WTC11 (cell line): Measurements from ENCODE around the gene KIF5C. TPM values are rescaled to one million over a fixed set of nuclear protein-coding genes. Genes with fewer than 3 reads are reported as not detected.

Experiments used
- ATAC-seq: fragments of 200-7000 bp; cut with Tn5 transposase; 2 replicates; pipeline ENCODE4 v1.10.0; 2021; ENCODE audit warnings: mild to moderate bottlenecking, moderate library complexity
- CTCF ChIA-PET: fragments of 300-600 bp; sonication (Branson Sonifier 250); formaldehyde crosslinking; loops from one replicate; lab custom pipeline; 2021; ENCODE audit warnings: antibody characterized with exemption; lab: Charles Lee
- POLR2A ChIA-PET: fragments of 350-600 bp; sonication (Branson Sonifier 250); formaldehyde crosslinking; loops from one replicate; lab custom pipeline; 2021; ENCODE audit warnings: antibody characterized with exemption; lab: Charles Lee
- DNase-seq: peaks from one replicate; pipeline ENCODE4 v3.0.0; 2021; ENCODE audit warnings: low spot score
- H3K27ac Mint-ChIP-seq: 2 replicates; pipeline ENCODE4 v1.8.0; 2021; ENCODE audit warnings: mixed read lengths
- H3K27me3 Mint-ChIP-seq: 2 replicates; pipeline ENCODE4 v1.8.0; 2021; ENCODE audit warnings: low read depth, mild to moderate bottlenecking, moderate library complexity, mixed read lengths
- H3K36me3 Mint-ChIP-seq: 2 replicates; pipeline ENCODE4 v1.8.0; 2021; ENCODE audit warnings: mixed read lengths
- H3K4me1 Mint-ChIP-seq: 2 replicates; pipeline ENCODE4 v1.8.0; 2022; ENCODE audit warnings: mixed read lengths
- H3K4me3 Mint-ChIP-seq: 2 replicates; pipeline ENCODE4 v1.8.0; 2021; ENCODE audit warnings: mild to moderate bottlenecking, moderate library complexity, mixed read lengths
- H3K9me3 Mint-ChIP-seq: 2 replicates; pipeline ENCODE4 v1.8.0; 2021; ENCODE audit warnings: mixed read lengths
- CREM ChIP-seq: sonication (generic); formaldehyde crosslinking; IDR thresholded peaks from 2 replicates; pipeline ENCODE4 v1.8.1; 2022; ENCODE audit warnings: mild to moderate bottlenecking, missing genetic modification reagents, moderate library complexity
- ETV6 ChIP-seq: sonication (generic); formaldehyde crosslinking; IDR thresholded peaks from 2 replicates; pipeline ENCODE4 v1.8.1; 2022; ENCODE audit warnings: mild to moderate bottlenecking, missing genetic modification reagents
- FOXP4 ChIP-seq: sonication (generic); formaldehyde crosslinking; IDR thresholded peaks from 2 replicates; pipeline ENCODE4 v1.8.0; 2022; ENCODE audit warnings: mild to moderate bottlenecking, missing genetic modification reagents
- HMGA2 ChIP-seq: fragments of 250-450 bp; sonication (Bioruptor Pico); IDR thresholded peaks from 2 replicates; pipeline ENCODE4 v1.4.0; 2021; ENCODE audit warnings: mild to moderate bottlenecking, moderate library complexity
- MAX ChIP-seq: sonication (generic); formaldehyde crosslinking; IDR thresholded peaks from 2 replicates; pipeline ENCODE4 v1.8.0; 2022; ENCODE audit warnings: mild to moderate bottlenecking, missing genetic modification reagents
- NR2C2 ChIP-seq: sonication (generic); formaldehyde crosslinking; IDR thresholded peaks from 2 replicates; pipeline ENCODE4 v1.8.0; 2022; ENCODE audit warnings: mild to moderate bottlenecking, missing genetic modification reagents
- NR3C1 ChIP-seq: sonication (generic); formaldehyde crosslinking; conservative IDR thresholded peaks from 2 replicates; pipeline ENCODE4 v1.8.1; 2023; ENCODE audit warnings: low read depth, mild to moderate bottlenecking, missing genetic modification reagents
- OVOL2 ChIP-seq: fragments of 250-450 bp; sonication (Bioruptor Pico); IDR thresholded peaks from 2 replicates; pipeline ENCODE4 v1.9.0; 2021; ENCODE audit warnings: mild to moderate bottlenecking, borderline replicate concordance
- SP1 ChIP-seq: sonication (generic); formaldehyde crosslinking; conservative IDR thresholded peaks from 2 replicates; pipeline ENCODE4 v1.8.1; 2022; ENCODE audit warnings: missing genetic modification reagents
- USF1 ChIP-seq: sonication (generic); formaldehyde crosslinking; IDR thresholded peaks from 2 replicates; pipeline ENCODE4 v1.8.0; 2022; ENCODE audit warnings: mild to moderate bottlenecking, missing genetic modification reagents
- USF2 ChIP-seq: sonication (generic); formaldehyde crosslinking; IDR thresholded peaks from 2 replicates; pipeline ENCODE4 v1.8.1; 2023; ENCODE audit warnings: mild to moderate bottlenecking, missing genetic modification reagents, moderate library complexity
- ZMAT4 ChIP-seq: fragments of 250-450 bp; sonication (Bioruptor Pico); IDR thresholded peaks from 2 replicates; pipeline ENCODE4 v1.9.0; 2021; ENCODE audit warnings: mild to moderate bottlenecking
- ZNF512 ChIP-seq: sonication (generic); formaldehyde crosslinking; IDR thresholded peaks from 2 replicates; pipeline ENCODE4 v1.8.1; 2022; ENCODE audit warnings: missing genetic modification reagents, borderline replicate concordance
- ZNF671 ChIP-seq: fragments of 250-450 bp; sonication (Bioruptor Pico); IDR thresholded peaks from 2 replicates; pipeline ENCODE4 v1.8.0; 2021; ENCODE audit warnings: mild to moderate bottlenecking
- total RNA-seq: library from RNA; stranded (reverse); gene quantifications from 3 replicates; pipeline ENCODE4 v1.2.3, GENCODE V29; 2021
- TF ChIP-seq, protein P1 (sequence below): sonication (generic); formaldehyde crosslinking; IDR thresholded peaks from 2 replicates; pipeline ENCODE4 v1.8.1; 2022; ENCODE audit warnings: low read depth, mild to moderate bottlenecking, moderate library complexity, missing genetic modification reagents, borderline replicate concordance
- TF ChIP-seq, protein P2 (sequence below): sonication (generic); formaldehyde crosslinking; IDR thresholded peaks from 2 replicates; pipeline ENCODE4 v1.8.1; 2022; ENCODE audit warnings: mild to moderate bottlenecking, missing genetic modification reagents, moderate library complexity, borderline replicate concordance
- TF ChIP-seq, protein P3 (sequence below): sonication (generic); formaldehyde crosslinking; IDR thresholded peaks from 2 replicates; pipeline ENCODE4 v1.8.1; 2022; ENCODE audit warnings: low read depth, missing genetic modification reagents, borderline replicate concordance

KIF5C gene
- total RNA-seq, 1 experiment from 2014 or later, result 73.5 TPM

- POLR2A ChIA-PET, result no interaction called here
- Mint-ChIP-seq H3K27me3 (no peaks in the 10 kb centered on the region), H3K36me3 (peaks cover 62% of the 10 kb centered on the region), H3K4me1 (peaks cover 51% of the 10 kb centered on the region), H3K4me3 (peak overlapping the region; percentile 57), H3K9me3 (peaks cover 25% of the 10 kb centered on the region), H3K27ac (peak overlapping the region; percentile 96)
- ATAC-seq (peak; percentile 44), DNase-seq (no peak)
- CTCF ChIA-PET, result interaction anchor here (0.7 to 1.7 kb wide), 5 partner anchors 9 to 388 kb away, joined by 3 to 7 read pairs (median 5); partner anchors contain the start of gene LYPD6B
- no peak for TF ChIP-seq NR2C2 (CRISPR knock-in tag)
- no peak for TF ChIP-seq HMGA2
- TF ChIP-seq USF1 (CRISPR knock-in tag), result no peak
- TF ChIP-seq, protein P1, sequence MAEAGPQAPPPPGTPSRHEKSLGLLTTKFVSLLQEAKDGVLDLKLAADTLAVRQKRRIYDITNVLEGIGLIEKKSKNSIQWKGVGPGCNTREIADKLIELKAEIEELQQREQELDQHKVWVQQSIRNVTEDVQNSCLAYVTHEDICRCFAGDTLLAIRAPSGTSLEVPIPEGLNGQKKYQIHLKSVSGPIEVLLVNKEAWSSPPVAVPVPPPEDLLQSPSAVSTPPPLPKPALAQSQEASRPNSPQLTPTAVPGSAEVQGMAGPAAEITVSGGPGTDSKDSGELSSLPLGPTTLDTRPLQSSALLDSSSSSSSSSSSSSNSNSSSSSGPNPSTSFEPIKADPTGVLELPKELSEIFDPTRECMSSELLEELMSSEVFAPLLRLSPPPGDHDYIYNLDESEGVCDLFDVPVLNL, result no peak
- TF ChIP-seq, protein P2, sequence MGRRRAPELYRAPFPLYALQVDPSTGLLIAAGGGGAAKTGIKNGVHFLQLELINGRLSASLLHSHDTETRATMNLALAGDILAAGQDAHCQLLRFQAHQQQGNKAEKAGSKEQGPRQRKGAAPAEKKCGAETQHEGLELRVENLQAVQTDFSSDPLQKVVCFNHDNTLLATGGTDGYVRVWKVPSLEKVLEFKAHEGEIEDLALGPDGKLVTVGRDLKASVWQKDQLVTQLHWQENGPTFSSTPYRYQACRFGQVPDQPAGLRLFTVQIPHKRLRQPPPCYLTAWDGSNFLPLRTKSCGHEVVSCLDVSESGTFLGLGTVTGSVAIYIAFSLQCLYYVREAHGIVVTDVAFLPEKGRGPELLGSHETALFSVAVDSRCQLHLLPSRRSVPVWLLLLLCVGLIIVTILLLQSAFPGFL (CRISPR knock-in tag), result no peak
- TF ChIP-seq NR3C1, result no peak
- TF ChIP-seq OVOL2, result no peak
- no peak for TF ChIP-seq SP1 (CRISPR knock-in tag)
- TF ChIP-seq CREM (CRISPR knock-in tag), result no peak
- TF ChIP-seq ETV6 (CRISPR knock-in tag), result 0 out of 2 replicates have a peak, but pooled peaks have one; percentile 19
- no peak for TF ChIP-seq MAX (CRISPR knock-in tag)
- TF ChIP-seq, protein P3, sequence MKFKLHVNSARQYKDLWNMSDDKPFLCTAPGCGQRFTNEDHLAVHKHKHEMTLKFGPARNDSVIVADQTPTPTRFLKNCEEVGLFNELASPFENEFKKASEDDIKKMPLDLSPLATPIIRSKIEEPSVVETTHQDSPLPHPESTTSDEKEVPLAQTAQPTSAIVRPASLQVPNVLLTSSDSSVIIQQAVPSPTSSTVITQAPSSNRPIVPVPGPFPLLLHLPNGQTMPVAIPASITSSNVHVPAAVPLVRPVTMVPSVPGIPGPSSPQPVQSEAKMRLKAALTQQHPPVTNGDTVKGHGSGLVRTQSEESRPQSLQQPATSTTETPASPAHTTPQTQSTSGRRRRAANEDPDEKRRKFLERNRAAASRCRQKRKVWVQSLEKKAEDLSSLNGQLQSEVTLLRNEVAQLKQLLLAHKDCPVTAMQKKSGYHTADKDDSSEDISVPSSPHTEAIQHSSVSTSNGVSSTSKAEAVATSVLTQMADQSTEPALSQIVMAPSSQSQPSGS, result no peak
- TF ChIP-seq ZNF671 (CRISPR knock-in tag), result no peak
- no peak for TF ChIP-seq ZNF512 (CRISPR knock-in tag)
- 0 out of 2 replicates have a peak, but pooled peaks have one; percentile 47 for TF ChIP-seq ZMAT4
- TF ChIP-seq FOXP4 (CRISPR knock-in tag), result peak; percentile 20; the same call in 1 of the 2 replicates
- no peak for TF ChIP-seq USF2 (CRISPR knock-in tag)
Measured at GRCh38 chr2:149000158-149000938, 125.3 kb downstream of the KIF5C start.
